ENCODE results near the gene SUPT3H. TPM values are rescaled to one million over a fixed set of nuclear protein-coding genes. Genes with fewer than 3 reads are reported as not detected.

SUPT3H gene
- total and polyA plus RNA-seq, 2 experiments from 2014 or later = 12.4 to 19.4 TPM

DNA sequence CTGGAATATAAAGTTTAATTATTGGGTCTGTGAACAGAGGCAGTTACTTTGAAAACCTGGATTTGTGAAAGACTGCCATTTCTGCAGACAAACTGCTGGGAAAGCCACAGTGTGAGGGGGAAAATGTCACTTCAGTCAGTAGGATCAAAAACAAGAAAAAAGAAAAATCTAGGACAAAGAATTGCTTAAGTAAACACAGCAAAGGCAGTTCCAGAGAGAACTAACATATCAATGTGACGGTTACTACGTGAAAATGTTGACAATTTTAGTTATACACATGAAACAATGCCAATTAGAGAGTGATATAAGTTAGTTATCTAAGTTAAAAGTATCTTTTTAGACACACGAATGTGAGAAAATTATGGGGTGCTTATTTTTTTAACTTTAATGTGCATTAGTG lies 320.0 kb downstream of the SUPT3H start:
- no peaks in the 10 kb centered on the region for H3K9me3 ChIP-seq (ENCODE audit: low read depth)
- H3K27me3 ChIP-seq = no peaks in the 10 kb centered on the region
- H3K36me3 ChIP-seq = no peaks in the 10 kb centered on the region
- TF ChIP-seq, protein P1, sequence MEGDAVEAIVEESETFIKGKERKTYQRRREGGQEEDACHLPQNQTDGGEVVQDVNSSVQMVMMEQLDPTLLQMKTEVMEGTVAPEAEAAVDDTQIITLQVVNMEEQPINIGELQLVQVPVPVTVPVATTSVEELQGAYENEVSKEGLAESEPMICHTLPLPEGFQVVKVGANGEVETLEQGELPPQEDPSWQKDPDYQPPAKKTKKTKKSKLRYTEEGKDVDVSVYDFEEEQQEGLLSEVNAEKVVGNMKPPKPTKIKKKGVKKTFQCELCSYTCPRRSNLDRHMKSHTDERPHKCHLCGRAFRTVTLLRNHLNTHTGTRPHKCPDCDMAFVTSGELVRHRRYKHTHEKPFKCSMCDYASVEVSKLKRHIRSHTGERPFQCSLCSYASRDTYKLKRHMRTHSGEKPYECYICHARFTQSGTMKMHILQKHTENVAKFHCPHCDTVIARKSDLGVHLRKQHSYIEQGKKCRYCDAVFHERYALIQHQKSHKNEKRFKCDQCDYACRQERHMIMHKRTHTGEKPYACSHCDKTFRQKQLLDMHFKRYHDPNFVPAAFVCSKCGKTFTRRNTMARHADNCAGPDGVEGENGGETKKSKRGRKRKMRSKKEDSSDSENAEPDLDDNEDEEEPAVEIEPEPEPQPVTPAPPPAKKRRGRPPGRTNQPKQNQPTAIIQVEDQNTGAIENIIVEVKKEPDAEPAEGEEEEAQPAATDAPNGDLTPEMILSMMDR (IDR thresholded peaks at IDR 0.05; ENCODE audit: low read depth, low read length) = no peak
- H3K4me3 ChIP-seq = no peak overlapping the region
- no peak overlapping the region for H3K27ac ChIP-seq
- no peak for DNase-seq (ENCODE audit: low read depth in 1 of 2, low spot score in 1 of 2)
- H3K4me1 ChIP-seq (ENCODE audit: low read depth) = no peaks in the 10 kb centered on the region

DNA sequence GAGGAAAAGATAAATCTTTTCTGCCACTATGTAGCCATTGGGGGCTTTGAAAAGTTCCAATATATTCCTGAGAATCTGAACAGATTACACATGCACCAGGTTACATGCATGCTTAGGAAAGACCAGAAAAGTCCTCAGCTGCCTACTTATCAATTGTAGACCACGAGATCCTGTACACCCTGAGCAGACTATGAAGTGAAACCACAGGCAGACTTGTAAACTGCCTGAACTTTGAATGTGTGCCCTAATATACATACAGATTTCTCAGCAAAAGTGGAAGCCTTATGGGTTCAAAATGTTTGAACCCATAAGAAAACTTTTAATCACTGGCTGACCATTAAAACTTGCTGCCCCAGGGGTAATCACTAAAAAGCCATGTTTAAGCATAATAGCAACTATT lies 323.1 kb downstream of the SUPT3H start:
- peak in 1 of 2 donors; percentile 61 for DNase-seq (ENCODE audit: low read depth in 1 of 2, low spot score in 1 of 2)
- peaks cover 4% of the 10 kb centered on the region for H3K4me1 ChIP-seq (ENCODE audit: low read depth)
- H3K36me3 ChIP-seq = no peaks in the 10 kb centered on the region
- H3K9me3 ChIP-seq (ENCODE audit: low read depth) = no peaks in the 10 kb centered on the region
- H3K27me3 ChIP-seq = no peaks in the 10 kb centered on the region
- no peak overlapping the region for H3K27ac ChIP-seq
- no peak overlapping the region for H3K4me3 ChIP-seq
- TF ChIP-seq, protein P1 (IDR thresholded peaks at IDR 0.05; ENCODE audit: low read depth, low read length) = no peak

DNA sequence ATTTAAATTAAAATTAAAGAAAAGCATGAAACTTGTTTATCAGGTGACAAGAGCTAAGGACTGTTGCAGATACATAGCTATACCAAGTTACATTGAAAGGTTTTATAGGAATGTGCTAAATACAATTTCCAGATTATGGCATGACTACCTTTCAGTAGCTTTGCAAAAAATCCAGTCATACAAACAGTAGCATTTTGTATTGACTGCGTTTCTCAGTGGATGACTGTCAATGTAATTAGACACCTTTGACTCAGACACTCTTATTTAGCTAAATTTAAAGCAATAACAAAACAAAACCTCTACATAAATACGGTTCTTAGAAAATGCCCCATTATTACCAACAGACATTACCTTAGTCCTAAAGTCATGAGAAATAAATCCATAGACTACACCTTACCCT lies 325.4 kb downstream of the SUPT3H start:
- Histone ChIP-seq H3K36me3 (no peaks in the 10 kb centered on the region), H3K4me3 (no peak overlapping the region), H3K27ac (no peak overlapping the region), H3K9me3 (ENCODE audit: low read depth) (no peaks in the 10 kb centered on the region), H3K27me3 (no peaks in the 10 kb centered on the region), H3K4me1 (ENCODE audit: low read depth) (peaks cover 4% of the 10 kb centered on the region)
- TF ChIP-seq, protein P1 (IDR thresholded peaks at IDR 0.05; ENCODE audit: low read depth, low read length) = no peak
- no peak for DNase-seq (ENCODE audit: low read depth in 1 of 2, low spot score in 1 of 2)

DNA sequence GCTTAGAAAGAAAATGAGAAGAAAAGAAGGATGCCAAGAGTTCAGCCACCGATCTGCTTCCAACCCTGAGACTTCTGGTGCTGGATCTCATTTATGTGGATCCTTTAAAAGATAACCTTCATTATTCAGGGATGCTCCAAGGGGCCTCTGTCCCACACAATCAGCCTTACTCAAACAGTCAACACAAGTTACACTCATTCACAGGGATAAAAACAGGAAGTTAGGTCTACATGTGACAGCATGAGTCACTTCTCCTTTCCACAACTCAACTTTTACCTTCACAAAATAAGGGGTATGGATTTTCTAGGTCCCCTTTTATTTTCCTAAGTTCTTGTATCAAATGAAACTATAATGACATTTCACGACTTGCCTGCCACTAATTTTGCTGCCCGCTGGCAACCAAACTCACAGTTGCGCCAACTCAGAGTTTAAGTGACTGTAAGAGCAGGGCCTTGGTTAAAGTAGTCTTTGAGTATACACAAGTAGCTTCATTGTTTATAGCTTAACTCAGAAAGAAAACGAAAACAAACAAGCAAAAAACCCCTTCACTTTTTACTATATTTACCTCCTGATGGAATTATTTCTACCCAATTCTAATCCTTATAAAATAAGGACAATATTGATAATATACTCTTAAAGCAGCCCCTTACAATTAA lies 328.4 kb downstream of the SUPT3H start:
- H3K4me3 ChIP-seq = no peak overlapping the region
- H3K36me3 ChIP-seq = no peaks in the 10 kb centered on the region
- TF ChIP-seq, protein P1 (IDR thresholded peaks at IDR 0.05; ENCODE audit: low read depth, low read length) = no peak
- peaks cover 4% of the 10 kb centered on the region for H3K4me1 ChIP-seq (ENCODE audit: low read depth)
- DNase-seq (ENCODE audit: low read depth in 1 of 2, low spot score in 1 of 2) = peak in 1 of 2 donors; percentile 21
- H3K27me3 ChIP-seq = no peaks in the 10 kb centered on the region
- H3K27ac ChIP-seq = no peak overlapping the region
- no peaks in the 10 kb centered on the region for H3K9me3 ChIP-seq (ENCODE audit: low read depth)

DNA sequence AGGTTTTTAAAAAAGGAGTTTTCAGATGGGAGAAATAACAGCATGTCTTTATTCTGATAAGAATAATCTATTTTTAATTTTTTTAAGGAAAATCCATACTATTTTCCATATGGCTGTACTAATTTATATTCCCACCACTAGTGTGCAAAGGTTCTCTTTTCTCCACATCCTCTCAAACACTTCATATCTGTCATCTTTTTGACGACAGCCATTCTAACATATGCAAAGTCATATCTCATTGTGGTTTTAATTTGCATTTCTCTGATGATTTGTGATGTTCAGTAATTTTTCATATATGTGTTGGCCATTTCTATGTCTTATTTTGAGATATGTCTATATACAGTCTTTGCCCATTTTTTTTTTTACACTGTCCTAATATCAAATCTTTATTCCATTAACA lies 330.2 kb downstream of the SUPT3H start:
- no peaks in the 10 kb centered on the region for H3K27me3 ChIP-seq
- no peaks in the 10 kb centered on the region for H3K36me3 ChIP-seq
- H3K9me3 ChIP-seq (ENCODE audit: low read depth) = no peaks in the 10 kb centered on the region
- TF ChIP-seq, protein P1 (IDR thresholded peaks at IDR 0.05; ENCODE audit: low read depth, low read length) = no peak
- H3K4me3 ChIP-seq = no peak overlapping the region
- peaks cover 4% of the 10 kb centered on the region for H3K4me1 ChIP-seq (ENCODE audit: low read depth)
- H3K27ac ChIP-seq = no peak overlapping the region
- no peak for DNase-seq (ENCODE audit: low read depth in 1 of 2, low spot score in 1 of 2)
